GM12878 (cell line): ENCODE measurements around the gene ATG10.

Experiments
- BACH1 ChIP-seq: fragments of 450-650 bp; IDR thresholded peaks from 2 replicates; pipeline ENCODE4 v1.6.1; 2017; ENCODE audit warnings: mild to moderate bottlenecking, borderline replicate concordance
- CTCF ChIP-seq, 3 experiments: IDR thresholded peaks in 2 of 3; conservative IDR thresholded peaks in 1 of 3; 2 replicates each; pipeline ENCODE4 v1.5.1; 2011; ENCODE audit warnings: low read depth in 3 of 3, low read length in 3 of 3, mild to moderate bottlenecking in 3 of 3, control low read depth in 2 of 3, moderate library complexity in 2 of 3, inconsistent platforms in 1 of 3, mixed read lengths in 1 of 3; ENCODE audit not compliant: control insufficient read depth in 2 of 3, insufficient read depth in 1 of 3; ENCODE audit errors: extremely low read depth in 1 of 3
- EP300 ChIP-seq, 2 experiments: fragments of 150-350 bp in 1 of 2; IDR thresholded peaks; 2 replicates each; pipeline ENCODE4 v1.6.1; 2011 to 2012; ENCODE audit warnings: low read depth in 2 of 2, low read length in 2 of 2, borderline replicate concordance in 1 of 2, improper control_type of control experiment in 1 of 2, inconsistent platforms in 1 of 2; ENCODE audit not compliant: control insufficient read depth in 1 of 2
- JUND ChIP-seq: IDR thresholded peaks from 2 replicates; pipeline ENCODE4 v1.6.1; 2012; ENCODE audit warnings: low read depth, mild to moderate bottlenecking, low read length, improper control_type of control experiment, moderate library complexity
- KDM1A ChIP-seq: fragments of 200-600 bp; sonication (generic); IDR thresholded peaks from 2 replicates; pipeline ENCODE4 v1.6.1; 2016; ENCODE audit warnings: borderline replicate concordance
- MAX ChIP-seq: IDR thresholded peaks from 2 replicates; pipeline ENCODE4 v1.6.1; 2012; ENCODE audit warnings: low read depth, low read length, improper control_type of control experiment
- MEF2A ChIP-seq: IDR thresholded peaks from 2 replicates; pipeline ENCODE4 v1.6.1; 2011; ENCODE audit warnings: low read depth, mild to moderate bottlenecking, low read length, moderate library complexity; ENCODE audit not compliant: insufficient read depth
- NRF1 ChIP-seq: conservative IDR thresholded peaks from 2 replicates; pipeline ENCODE4 v1.6.1; 2011; ENCODE audit warnings: mild to moderate bottlenecking, low read depth, low read length, improper control_type of control experiment
- REST ChIP-seq: IDR thresholded peaks from 2 replicates; pipeline ENCODE4 v1.6.1; 2012; ENCODE audit warnings: mild to moderate bottlenecking, low read depth, low read length
- SP1 ChIP-seq: IDR thresholded peaks from one replicate; pipeline ENCODE4 v1.6.1; 2011; ENCODE audit warnings: low read depth, low read length
- ZBTB33 ChIP-seq: fragments of 450-650 bp; IDR thresholded peaks from 2 replicates; pipeline ENCODE4 v1.6.1; 2017; ENCODE audit warnings: mild to moderate bottlenecking
- ZNF274 ChIP-seq: IDR thresholded peaks from one replicate; pipeline ENCODE4 v1.8.0; 2011; ENCODE audit not compliant: insufficient read length, insufficient read depth
- ZNF384 ChIP-seq: IDR thresholded peaks from 2 replicates; pipeline ENCODE4 v1.6.1; 2012; ENCODE audit warnings: low read depth, mild to moderate bottlenecking, low read length, improper control_type of control experiment, borderline replicate concordance
- TF ChIP-seq, protein P1 (sequence below): fragments of 450-650 bp; IDR thresholded peaks from 2 replicates; pipeline ENCODE4 v1.6.1; 2017; ENCODE audit warnings: mild to moderate bottlenecking, moderate library complexity

GRCh38 chr5:82208371-82208770 lies 236.5 kb downstream of the ATG10 start:
- TF ChIP-seq ZNF274 (no peak), MEF2A (no peak), KDM1A (no peak), ZNF384 (no peak), SP1 (no peak), NRF1 (no peak), BACH1 (no peak), REST (no peak), CTCF (IDR thresholded peaks at IDR 0.05 in 2 of 3, conservative IDR thresholded peaks at IDR 0.05 in 1 of 3; ENCODE audit: control insufficient read depth in 2 of 3, extremely low read depth in 1 of 3, insufficient read depth in 1 of 3, low read depth in 3 of 3, low read length in 3 of 3) (no peak), MAX (no peak), JUND (no peak), EP300 (IDR thresholded peaks at IDR 0.05; ENCODE audit: borderline replicate concordance in 1 of 2, control insufficient read depth in 1 of 2, low read depth in 2 of 2, low read length in 2 of 2) (no peak), ZBTB33 (no peak)
- TF ChIP-seq, protein P1, sequence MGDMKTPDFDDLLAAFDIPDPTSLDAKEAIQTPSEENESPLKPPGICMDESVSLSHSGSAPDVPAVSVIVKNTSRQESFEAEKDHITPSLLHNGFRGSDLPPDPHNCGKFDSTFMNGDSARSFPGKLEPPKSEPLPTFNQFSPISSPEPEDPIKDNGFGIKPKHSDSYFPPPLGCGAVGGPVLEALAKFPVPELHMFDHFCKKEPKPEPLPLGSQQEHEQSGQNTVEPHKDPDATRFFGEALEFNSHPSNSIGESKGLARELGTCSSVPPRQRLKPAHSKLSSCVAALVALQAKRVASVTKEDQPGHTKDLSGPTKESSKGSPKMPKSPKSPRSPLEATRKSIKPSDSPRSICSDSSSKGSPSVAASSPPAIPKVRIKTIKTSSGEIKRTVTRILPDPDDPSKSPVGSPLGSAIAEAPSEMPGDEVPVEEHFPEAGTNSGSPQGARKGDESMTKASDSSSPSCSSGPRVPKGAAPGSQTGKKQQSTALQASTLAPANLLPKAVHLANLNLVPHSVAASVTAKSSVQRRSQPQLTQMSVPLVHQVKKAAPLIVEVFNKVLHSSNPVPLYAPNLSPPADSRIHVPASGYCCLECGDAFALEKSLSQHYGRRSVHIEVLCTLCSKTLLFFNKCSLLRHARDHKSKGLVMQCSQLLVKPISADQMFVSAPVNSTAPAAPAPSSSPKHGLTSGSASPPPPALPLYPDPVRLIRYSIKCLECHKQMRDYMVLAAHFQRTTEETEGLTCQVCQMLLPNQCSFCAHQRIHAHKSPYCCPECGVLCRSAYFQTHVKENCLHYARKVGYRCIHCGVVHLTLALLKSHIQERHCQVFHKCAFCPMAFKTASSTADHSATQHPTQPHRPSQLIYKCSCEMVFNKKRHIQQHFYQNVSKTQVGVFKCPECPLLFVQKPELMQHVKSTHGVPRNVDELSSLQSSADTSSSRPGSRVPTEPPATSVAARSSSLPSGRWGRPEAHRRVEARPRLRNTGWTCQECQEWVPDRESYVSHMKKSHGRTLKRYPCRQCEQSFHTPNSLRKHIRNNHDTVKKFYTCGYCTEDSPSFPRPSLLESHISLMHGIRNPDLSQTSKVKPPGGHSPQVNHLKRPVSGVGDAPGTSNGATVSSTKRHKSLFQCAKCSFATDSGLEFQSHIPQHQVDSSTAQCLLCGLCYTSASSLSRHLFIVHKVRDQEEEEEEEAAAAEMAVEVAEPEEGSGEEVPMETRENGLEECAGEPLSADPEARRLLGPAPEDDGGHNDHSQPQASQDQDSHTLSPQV = no peak
